Fibroblast of skin of left quadriceps (primary cell): ENCODE results near the gene AKT3.
"Not testable (repeated sequence)": the region's sequence is repeated elsewhere in the genome, so short reads cannot be mapped to it uniquely, and the experiment has no call there.

Source experiments
- DNase-seq, 2 experiments: peaks; one replicate each; pipeline ENCODE4 v3.0.0-alpha.2; 2013; ENCODE audit warnings: low read depth in 2 of 2

The AKT3 gene

DNA sequence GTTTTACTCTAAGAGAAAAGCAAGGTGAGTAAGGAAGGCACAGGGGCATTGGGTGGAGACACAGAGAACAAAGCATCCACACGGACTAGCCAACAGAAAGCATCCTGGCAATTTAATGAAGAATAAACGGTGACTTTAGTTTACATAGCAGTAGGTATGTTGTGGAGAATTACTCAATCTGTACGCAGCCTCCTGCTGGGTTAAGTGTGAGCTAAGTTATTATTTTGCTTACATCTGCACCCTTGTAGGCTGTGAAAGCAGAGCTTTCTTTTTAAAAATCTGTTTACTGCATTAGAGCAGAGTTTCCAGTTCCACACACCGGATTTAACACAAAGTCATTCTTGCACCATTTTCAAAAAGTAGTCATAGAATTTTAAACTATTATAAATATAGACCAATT, 144.5 kb downstream of the AKT3 start:
- DNase-seq: no peak

DNA sequence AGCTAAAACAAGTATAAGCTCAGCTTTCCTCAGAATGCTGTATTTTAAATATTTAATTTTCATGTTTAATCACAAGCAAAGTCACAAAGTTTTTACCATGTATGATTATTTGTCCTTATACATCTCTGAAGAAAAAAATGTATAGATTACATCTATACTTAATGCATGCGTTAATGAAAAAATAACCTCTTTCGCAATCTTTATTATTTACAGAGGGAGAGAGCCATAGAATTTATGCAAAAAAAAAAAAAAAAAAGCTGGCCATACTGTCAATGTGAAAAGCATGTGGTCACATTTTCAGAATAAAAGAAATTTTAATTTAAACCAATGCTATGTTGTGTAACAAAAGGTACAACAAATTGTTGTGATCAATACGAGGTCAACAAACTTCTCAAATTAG, 148.2 kb downstream of the AKT3 start:
- no peak for DNase-seq

DNA sequence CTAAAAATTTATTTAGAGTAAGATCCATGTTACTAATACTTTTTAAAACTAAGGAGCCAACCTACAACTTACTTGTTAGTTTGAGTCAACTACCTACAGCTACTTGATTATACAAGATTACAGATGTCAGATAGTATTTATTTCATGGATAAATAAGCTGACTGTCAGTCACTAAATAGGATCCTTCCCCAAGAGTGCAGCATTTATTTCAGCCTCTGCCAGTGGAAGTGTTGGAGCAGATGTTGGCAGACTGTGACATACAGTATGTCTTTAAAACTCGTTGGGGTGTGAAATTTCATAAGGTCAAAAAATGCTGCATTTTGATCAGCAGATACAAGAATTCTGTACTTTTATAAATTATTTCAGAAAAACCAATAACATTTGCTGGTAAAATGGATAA, 156.2 kb downstream of the AKT3 start:
- DNase-seq: no peak

DNA sequence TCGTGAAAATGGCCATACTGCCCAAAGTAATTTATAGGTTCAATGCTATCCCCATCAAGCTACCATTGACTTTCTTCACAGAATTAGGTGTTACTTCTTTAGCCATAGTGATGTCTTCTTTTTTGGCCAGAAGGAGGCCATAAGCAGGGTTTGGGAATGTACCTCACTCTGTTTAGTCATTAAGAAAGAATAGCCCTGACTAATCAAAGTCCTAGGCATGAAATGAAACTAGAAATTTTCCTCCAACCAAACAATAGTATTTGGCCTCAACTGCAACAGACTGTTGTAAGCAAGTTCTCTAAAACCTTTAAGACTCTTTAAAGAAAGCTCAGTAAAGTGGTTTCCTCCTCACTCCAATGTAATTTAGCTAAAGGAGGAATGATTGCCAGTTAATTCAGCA, 163.9 kb downstream of the AKT3 start:
- DNase-seq: no peak

DNA sequence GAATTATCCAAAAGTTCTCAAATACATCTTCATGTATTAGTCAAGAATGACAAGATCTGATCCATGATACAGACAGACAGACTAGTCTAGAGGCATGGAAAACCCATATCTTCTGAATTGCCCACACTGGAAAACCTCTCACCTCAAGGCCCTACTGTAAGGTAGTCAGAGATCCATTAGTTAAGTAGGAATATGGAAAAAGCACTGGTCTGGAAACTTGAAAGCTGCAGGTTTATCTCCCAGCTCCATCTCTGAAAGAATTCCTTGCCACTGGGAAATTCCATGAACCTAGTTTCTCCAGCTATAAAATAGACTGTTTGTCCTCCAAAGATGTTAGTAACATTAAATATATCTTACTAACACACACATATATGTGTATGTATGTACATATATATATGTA, 169.2 kb downstream of the AKT3 start:
- DNase-seq: no peak

DNA sequence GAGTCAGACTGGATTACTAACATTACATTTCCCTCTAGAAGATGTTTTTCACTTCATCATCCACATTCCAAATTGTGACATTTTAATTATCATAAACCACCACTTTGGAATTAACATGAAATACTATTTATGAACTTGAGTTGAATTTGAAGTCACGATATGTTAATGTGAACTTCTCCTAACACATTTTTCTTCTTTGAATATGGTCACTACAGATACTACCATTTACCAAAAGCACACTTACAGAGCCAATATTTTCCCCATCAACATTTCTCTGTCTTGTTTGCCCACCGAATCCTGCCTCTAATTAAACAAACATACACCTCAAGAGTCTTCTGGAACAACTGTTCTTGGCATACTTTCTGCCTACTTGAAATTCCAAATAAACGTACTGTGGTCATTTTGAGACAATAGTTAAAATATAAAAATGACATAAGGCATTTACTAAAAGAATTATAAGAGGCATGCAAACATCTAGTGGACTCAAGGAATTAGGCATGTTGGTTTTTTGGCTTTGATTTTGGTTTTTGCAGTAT, 177.4 kb downstream of the AKT3 start:
- peak in 1 of 2 experiments; percentile 4 for DNase-seq

DNA sequence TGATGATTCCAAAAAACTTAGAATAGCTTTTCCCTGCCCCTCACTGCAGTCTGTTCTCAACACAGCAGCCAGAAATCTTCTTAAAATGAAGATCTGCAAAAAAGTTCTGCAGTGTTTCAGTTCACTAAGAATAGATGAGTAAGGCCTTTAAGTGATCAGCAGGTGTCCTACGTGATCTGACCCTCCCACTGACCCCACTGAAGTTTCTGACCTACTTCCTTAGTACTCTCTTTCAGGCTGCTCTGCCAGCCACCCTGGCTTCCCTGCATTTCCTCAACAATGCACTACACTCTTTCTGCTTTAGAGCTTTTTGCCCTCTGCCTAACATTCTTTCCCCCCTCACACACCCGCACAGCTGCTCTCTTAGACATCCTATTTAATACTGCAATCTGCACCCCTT, 182.5 kb downstream of the AKT3 start:
- no peak for DNase-seq

DNA sequence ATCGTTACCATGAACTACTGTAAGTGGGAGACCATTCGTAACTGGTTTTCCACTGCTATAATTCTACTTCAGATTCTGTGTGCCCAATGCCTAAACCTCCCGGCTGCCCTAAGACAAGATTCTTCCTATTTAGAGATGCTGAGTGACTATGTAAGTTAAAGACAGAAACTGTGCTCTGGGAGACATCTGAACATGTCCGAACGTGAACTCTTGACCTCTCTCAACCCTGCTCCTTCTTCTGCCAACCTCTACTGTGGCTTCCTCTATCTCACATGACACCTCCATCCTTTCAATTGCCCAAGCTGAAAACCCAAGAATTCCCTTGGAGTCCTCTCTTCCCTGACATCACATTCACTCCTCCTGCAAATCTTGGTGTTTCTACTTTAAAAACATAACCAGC, 182.9 kb downstream of the AKT3 start:
- no peak for DNase-seq

DNA sequence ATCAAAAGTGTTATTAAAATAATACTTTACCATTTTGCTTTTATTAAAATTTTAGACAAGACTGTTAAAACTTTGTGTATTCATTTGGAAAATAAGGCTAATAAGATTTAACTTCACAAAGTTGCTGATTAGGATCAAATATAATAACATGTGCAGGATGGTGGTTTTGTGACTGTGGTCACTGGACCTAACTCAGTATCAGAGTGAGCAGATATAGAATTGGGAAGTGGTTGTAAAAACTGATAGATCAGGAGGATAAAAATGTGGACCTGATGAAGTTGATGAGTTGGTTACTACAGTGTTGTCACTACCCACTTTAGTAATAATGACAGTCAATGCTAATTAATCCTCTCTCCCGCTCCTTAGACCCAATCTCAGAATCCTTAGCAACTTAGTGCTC, 186.4 kb downstream of the AKT3 start:
- DNase-seq: no peak

DNA sequence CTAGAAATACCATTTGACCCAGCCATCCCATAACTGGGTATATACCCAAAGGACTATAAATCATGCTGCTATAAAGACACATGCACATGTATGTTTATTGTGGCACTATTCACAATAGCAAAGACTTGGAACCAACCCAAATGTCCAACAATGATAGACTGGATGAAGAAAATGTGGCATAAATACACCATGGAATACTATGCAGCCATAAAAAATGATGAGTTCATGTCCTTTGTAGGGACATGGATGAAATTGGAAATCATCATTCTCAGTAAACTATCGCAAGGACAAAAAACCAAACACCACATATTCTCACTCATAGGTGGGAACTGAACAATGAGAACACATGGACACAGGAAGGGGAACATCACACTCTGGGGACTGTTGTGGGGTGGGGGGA, 187.9 kb downstream of the AKT3 start:
- not testable (repeated sequence) for DNase-seq

DNA sequence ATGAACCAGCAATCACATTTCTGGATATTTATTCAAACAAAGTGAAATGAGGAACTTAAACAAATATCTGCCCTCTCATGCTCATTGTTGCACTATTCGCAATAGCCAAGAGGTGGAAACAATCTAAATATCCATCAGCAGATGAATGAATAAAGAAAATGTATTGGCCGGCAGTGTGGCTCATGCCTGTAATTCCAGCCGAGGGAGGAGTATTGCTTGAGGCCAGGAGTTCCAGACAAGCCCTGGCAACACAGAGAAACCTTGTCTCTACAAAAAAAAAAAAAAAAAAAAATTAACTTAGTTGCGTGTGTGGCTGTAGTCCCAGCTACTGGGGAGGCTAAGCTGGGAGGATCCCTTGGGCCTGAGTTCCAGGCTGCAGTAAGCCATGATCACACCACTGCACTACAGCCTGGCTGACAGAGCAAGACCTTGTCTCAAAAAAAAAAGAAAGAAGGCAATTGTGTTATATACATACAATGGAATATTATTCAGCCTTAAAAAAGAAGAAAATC, 191.4 kb downstream of the AKT3 start:
- DNase-seq: no peak

DNA sequence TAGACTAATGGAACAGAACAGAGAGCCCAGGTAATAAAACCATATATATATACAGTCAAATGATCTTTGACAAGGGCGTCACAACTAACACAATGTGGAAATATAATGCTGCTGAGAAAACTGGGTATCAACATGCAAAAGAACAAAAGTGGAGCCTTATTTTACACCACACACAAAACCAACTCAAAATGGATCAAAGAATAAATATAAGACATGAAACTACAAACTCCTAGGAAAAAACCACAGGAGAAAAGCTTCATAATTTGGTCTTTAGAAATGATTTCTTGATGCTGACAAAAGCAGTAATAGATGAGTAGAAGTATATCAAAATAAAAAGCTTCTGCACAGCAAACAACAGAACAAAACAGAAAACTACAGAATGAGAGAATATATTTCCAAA, 192.2 kb downstream of the AKT3 start:
- no peak for DNase-seq

DNA sequence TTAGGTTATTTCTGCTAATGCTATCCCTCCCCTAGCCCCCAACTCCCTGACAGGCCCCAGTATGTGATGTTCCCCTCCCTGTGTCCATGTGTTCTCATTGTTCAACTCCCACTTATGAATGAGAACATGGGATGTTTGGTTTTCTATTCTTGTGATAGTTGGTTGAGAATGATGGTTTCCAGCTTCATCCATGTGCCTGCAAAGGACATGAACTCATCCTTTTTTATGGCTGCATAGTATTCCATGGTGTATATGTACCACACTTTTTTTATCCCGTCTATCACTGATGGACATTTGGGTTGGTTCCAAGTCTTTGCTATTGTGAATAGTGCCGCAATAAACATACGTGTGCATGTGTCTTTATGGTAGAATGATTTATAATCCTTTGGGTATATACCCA, 200.5 kb downstream of the AKT3 start:
- DNase-seq: not testable (repeated sequence)

DNA sequence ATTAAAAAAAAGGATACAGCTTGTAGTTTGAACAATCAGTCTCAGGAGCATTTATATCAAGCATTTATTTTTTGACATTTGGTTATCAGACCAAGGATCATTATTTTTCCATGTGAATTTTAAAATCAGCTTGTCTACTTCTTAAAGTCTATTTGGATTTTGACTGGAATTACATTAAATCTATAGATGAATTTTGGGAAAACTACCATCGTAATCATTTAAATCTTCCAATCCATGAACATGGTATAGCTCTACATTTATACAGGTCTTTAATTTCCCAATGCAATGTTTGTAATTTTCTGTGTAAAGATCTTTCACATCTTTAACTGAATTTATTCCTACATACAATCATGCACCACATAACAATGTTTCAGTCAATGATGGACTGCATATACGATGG, 203.2 kb downstream of the AKT3 start:
- DNase-seq: no peak

DNA sequence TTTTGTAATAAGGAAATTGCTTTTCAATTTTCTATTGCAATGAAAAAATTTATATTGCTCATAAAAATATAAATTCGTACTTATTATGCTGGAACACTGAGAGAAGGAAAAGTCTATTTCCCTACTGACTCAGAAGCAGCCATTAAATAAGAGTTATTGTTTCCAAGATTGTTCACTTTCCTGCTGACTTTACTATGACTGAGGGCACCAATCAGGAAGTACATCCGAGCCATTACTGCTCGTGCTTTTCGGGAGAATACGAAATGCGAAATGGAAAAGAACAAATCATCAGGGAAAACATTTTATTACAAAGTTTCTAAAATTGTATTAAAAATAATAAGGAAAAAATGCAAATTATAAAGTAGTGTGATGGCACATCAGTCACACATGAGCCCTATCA, 204.8 kb downstream of the AKT3 start:
- no peak for DNase-seq

DNA sequence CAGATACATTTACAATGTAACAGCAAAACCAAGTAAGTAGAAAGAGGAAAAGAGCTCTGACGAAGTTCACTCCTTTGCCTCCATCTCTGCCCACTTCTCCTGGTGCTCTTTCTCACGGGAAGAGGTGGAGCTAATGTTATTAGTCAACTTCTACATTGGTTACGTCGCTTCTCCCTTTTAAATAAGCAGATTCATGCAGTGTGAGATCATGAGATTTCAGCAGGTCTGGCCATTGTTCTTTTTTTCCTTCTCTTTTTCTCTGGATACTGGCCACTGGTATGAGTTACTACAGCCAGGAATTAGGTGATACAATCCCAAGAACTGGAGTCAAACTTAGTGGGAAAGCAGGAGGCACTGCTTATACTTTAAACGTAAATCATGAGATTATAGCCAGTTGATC, 207.1 kb downstream of the AKT3 start:
- peak; percentile 12 to 15 for DNase-seq

DNA sequence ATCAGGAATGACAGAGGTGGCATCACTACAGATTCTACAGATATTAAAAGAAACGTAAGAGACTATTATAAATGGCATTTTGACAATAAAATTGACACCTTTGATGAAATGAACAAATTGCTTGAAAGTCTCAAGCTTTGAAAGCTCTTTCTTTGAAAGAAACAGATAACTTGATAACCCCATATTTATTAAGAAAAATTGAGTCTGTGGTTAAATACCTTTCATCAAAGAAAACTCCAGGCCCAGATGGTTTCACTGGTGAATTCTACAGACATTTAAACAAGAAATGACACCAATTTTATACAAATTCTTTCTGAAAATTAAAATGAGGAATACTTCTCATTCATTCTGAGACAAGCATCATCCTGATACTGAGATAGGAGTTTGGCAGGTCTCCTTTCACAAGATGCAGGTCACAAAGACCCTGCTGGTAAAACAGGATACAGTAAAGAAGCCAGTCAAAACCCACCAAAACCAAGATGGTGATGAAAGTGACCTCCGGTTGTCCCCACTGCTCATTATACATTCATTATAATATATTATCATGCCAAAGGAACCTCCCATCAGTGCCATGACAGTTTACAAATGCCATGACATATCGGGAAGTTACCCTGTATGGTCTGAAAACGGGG, 210.9 kb downstream of the AKT3 start:
- DNase-seq: no peak

DNA sequence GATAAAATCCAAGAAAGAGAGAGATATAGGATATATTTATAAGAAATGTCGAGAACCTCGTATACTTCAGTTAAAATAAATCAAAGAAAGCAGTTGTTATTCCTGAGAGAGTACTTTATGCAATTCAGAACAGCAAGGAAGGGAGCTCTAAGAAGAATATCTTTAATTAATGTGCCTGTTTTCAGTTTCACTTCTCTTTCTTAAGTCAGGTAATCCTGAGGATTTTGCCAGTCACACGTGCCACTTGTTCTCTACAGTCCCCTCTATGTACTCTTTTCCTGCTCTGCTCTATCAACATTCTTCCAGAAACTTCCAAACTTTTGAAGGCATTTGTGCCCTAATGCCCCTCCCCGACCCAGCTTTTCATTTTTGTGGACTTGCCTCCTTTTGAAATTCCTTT, 211.9 kb downstream of the AKT3 start:
- DNase-seq: no peak

DNA sequence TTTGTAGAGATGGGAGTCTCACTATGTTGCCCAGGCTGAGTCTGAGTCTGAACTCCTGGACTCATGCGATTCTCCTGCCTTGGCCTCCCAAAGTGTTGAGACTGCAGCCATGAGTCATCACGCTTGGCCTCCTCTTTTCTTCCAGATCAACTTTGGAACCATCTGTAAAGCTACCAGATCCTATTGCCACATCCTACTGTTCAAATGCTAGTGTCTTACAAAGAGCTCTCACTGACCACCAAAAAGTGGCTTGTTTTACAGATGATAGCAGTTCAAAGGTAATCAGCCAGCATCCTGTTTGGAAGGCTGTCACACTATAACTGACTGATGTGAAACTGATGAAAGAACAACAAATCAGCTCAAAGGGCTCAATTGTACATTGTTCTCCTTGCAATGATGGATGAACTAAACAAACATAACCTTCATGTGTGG, 221.6 kb downstream of the AKT3 start:
- no peak for DNase-seq

DNA sequence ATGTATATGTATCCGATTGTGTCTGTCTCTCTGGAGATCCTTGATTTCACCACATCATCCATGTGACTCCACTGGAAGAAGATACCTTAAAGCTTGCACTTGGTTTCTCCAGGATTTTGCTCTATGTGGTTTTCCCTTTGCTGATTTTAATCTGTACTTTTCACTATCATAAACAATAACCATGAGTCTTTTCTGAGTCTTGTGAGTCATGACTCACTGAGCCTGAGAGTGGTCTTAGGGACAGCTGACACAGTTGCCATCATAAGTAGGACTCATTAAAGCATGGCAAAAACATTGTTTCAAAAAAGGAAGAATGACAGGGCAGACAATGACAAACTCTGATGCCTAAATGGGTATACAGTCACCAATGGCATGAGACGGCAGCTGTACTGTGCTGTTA, 226.2 kb downstream of the AKT3 start:
- no peak for DNase-seq

DNA sequence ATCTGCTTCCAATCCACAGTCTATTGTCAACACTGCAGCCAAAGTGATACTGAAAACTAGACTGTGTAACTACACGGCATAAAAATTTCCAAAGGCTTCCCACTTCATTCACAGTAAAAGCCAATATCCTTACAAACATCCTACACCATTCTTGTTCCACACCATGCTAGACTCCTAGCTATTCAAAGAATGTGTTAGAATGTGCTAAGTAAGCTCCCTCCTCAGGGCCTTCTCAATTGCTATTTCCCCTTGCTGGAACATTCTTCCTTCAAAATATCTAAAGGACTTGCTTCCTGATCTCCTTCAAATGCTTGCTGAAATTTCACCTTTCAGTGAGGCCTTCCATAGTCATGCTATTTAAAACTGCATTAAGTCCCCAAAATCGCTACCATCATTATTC, 228.1 kb downstream of the AKT3 start:
- no peak for DNase-seq

DNA sequence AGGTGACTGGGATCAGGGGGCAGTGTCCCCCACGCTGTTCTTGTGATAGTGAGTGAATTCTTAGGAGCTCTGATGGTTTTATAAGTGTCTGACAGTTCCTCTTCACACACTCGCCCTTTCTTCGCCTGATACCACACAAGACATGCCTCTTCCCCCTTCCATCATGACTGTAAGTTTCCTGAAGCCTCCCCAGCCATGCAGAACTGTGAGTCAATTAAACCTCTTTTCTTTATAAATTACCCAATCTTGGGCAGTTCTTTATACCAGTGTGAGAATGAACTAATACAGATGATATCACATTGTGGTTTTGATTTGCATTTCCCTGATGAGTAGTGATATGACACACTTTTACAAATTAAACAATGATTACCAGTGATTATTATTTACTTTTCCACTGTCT, 229.9 kb downstream of the AKT3 start:
- DNase-seq: no peak

DNA sequence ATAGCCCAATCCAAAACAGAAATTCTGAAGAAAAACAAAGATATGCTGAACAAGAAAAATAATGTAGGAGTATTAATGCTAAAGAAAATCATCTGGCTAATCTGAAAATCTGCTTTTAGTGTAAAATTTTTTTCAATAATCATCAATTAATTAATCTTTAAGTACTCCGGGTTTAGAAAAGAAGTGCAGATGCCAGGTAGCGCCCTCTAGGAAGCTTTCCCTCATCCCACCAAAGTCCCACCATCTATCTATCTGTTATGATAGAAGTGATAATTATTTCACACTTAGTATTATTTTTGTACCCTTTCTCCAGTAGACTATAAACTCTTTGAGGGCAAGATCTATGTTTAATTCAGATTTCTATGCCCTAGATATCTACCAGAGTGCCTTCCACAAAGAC, 240.3 kb downstream of the AKT3 start:
- DNase-seq: no peak

DNA sequence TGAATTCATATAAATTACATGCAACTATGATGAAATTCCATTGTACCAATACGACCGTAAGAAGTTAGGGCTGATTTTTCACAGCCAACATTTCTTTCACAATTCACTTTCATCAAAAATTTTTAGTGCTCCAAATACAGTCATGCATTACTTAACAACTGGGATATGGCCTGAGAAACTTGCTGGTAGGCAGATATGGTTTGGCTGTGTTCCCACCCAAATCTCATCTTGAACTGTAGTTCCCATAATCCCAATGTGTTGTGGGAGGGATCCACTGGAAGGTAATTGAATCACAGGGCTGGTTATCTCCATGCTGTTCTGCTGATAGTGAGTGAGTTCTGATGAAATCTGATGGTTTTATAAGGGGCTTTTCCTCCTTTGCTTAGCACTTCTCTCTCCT, 244.4 kb downstream of the AKT3 start:
- no peak for DNase-seq
